Measurements from ENCODE around the gene NDRG3.
"Not testable (repeated sequence)": the region's sequence is repeated elsewhere in the genome, so short reads cannot be mapped to it uniquely, and the experiment has no call there.

The NDRG3 gene

DNA sequence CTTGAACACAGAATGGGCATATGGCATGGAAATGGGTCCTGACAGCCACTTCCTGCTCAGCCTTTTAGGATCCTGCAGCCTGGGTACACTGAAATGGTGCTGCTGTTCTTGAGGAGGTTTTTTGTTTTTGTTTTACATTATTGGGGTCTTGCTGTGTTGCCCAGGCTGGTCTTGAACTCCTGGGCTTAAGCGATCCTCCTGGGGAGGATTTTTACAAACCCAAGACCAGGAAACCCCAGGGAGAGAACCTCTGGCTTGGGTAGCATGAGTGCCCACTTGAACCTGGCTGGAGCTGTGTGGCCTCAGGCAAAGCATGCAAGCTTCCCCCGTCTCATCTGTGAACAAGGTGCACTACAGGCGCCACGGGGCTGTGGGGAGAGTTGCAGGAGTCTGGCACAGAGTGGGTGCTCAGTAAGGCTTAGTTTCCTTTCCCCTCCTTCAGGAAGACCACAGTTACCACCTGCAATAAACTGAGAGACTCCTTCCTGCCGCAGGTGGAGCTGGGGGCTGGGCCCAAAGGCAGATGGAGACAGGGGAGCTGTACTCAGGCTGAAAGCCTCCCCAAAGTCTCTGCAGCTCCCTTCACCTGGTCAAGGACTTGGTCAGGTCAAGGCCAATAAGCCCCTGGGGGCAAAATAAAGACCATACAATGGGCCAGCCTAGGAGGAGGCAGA lies 101.7 kb downstream of the NDRG3 start:
- peak; percentile 56 for DNase-seq (ENCODE audit: low read depth)

- no peak for DNase-seq (ENCODE audit: low read depth)
Measured at GRCh38 chr20:36642136-36642535, 103.8 kb downstream of the NDRG3 start.

GRCh38 chr20:36641506-36641843 lies 104.4 kb downstream of the NDRG3 start:
- DNase-seq (ENCODE audit: low read depth), result no peak

- not testable (repeated sequence) for DNase-seq (ENCODE audit: low read depth)
Measured at GRCh38 chr20:36638876-36639400, 107.0 kb downstream of the NDRG3 start.

GRCh38 chr20:36634342-36634741 lies 111.5 kb downstream of the NDRG3 start:
- no peak for DNase-seq (ENCODE audit: low read depth)

DNA sequence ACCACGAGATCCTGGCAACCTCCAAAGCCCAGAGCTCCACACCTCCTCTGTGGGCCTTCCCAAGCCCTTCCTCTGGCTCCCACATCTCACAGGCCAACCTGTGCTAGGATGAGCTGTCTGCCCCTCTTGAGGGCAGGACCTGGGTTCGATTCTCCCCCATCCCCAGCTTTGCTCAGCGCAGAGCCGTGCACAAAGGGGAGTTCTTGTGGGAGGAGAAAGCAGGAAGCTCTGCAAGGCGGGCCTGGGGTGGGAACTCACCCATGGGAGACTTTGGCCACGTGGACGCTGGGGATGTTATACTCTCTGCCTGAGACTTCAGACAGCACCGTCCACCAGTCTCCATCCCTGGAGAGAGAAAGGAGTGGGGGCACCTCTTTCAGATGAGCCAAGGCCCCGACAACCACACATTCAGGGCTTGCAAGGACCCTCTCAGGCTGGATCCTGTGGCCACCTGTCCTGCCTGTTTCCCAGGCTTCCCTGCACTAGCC lies 112.6 kb downstream of the NDRG3 start:
- DNase-seq (ENCODE audit: low read depth), result no peak

- DNase-seq (ENCODE audit: low read depth), result no peak
Measured at GRCh38 chr20:36632487-36633284, 113.2 kb downstream of the NDRG3 start.

- DNase-seq (ENCODE audit: low read depth), result no peak
Measured at GRCh38 chr20:36632147-36632486, 113.8 kb downstream of the NDRG3 start.

GRCh38 chr20:36631646-36632045 lies 114.2 kb downstream of the NDRG3 start:
- DNase-seq (ENCODE audit: low read depth), result no peak

DNA sequence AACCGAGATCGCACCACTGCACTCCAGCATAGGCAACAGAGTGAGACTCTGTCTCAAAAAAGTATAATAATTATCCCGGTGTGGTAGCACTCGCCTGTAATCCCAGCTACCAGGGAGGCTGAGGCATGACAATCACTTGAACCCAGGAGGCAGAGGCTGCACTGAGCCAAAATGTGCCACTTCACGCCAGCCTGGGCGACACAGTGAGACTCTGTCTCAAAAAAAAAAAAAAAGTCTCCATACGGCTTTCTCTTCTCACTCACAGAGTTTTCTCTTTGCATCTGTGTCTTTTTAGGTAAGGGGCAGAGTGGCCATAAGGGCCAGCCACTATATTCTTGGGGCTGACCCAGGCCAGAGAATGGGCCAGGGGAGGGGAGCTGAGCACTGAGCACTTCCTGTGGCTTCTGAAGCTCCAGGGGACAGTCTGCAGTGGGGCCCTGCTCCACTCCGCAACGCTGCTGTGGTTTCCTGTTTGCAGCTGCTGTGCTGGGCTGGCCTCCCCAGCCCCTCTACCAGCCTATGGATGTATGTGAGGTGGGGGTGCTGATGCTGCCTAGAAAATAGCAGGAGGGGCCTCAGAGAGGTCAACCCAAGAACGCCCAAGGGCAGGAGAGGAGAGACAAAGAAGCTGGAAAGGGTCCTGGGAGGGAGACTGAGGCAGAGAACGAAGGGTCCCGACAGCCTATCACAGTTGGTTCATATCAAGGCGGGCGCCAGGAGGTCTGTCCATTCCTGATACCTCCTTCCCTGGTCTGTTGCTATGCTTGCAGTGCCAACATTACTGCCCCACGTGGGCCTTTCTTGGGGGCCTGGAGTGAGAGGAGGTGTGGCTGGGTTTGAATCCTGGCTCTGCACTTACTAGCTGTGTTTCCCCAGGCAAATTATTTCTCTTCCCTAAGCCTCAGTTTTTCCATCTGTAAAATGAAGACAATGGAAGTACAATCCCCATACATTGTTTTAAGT lies 115.9 kb downstream of the NDRG3 start:
- no peak for DNase-seq (ENCODE audit: low read depth)

DNA sequence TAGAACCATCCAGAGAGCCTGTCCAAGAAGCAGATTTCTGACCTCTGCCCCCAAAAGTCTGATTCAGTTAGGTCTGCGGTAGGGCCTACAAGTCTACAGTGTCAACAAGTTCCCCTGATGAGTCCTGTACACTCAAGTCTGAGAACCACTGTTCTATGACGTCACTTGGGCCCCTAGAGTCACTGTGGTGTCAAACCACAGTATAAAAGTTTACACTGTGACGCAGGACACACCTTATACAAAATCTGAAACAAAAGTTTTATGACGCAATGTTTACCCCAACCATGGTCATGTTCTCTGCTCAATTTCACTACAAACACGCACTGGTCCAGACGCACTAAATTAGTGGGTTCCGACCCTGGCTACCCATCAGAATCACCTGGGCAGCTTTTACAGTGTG lies 117.8 kb downstream of the NDRG3 start:
- no peak for DNase-seq (ENCODE audit: low read depth)

GRCh38 chr20:36624944-36625324 lies 121.0 kb downstream of the NDRG3 start:
- DNase-seq (ENCODE audit: low read depth), result no peak

DNA sequence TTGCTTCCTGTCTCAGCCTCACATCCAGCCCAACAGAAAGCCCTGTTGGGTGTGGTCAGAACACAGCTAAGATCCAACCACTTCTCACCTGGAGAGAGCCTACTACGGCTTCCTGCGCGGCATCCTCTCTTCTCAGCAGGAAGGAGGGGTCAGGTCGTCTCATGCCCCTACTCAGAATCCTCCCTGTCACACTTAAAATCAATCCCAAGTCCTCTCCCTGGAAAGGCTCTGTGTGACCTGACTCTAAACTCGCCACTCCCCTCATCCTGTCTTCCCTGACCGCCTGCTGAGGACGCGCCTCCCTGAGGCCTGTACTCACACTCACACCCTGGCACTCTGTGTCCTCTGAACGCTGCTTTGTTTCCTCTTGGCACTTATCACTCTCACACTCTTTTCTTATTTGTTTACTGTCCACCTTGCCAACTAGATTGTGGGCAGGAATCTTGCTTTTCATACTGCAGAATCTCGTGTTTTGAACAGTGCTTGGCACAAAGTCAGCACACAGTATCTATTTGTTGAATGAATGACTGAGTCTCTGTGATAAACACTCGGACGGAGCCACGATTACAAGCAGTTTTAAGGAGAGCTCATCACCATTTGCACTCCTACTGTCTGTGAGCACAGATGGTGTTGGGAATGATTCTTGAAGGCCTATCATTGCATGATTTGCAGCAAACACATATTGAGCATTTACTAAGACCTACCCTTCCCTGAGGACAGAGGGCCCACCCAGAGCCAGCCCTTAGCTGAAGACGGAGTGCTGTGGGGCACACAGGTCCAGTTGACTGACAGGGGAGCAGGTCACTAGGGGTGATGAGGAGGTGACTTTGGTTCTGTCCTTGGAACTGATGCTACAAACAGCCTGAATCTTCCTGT lies 121.6 kb downstream of the NDRG3 start:
- DNase-seq (ENCODE audit: low read depth), result no peak

GRCh38 chr20:36623444-36623843 lies 122.4 kb downstream of the NDRG3 start:
- no peak for DNase-seq (ENCODE audit: low read depth)

DNA sequence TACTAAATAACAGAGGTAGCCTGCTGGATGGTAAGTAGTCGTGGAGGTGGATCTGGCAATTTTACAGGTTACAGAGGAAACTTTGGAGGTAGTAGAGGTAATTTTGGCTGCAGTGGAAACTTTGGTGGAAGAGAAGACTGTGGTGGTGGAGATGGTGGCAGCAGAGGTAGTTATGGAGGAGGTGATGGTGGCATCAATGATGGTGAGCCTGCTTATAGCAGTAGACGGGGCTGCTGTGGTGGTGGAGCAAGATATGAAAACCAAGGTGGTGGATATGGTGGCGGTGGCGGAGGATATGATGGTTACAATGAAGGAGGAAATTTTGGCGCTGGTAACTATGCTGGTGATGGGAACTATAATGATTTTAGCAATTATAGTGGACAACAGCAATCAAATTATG lies 125.0 kb downstream of the NDRG3 start:
- no peak for DNase-seq (ENCODE audit: low read depth)

- no peak for DNase-seq (ENCODE audit: low read depth)
Measured at GRCh38 chr20:36614781-36615557, 130.9 kb downstream of the NDRG3 start.

- no peak for DNase-seq (ENCODE audit: low read depth)
Measured at GRCh38 chr20:36613974-36614373, 131.9 kb downstream of the NDRG3 start.

- no peak for DNase-seq (ENCODE audit: low read depth)
Measured at GRCh38 chr20:36611625-36612024, 134.3 kb downstream of the NDRG3 start.

- DNase-seq (ENCODE audit: low read depth), result not testable (repeated sequence)
Measured at GRCh38 chr20:36608388-36608728, 137.5 kb downstream of the NDRG3 start.

- DNase-seq (ENCODE audit: low read depth), result no peak
Measured at GRCh38 chr20:36607586-36608387, 138.1 kb downstream of the NDRG3 start.

Measured in activated T-cell treated with anti-CD3 and anti-CD28 coated beads for 24 hours (primary cell).